Natural killer cell (primary cell): Measurements from ENCODE around the gene POLR3A. TPM values are rescaled to one million over a fixed set of nuclear protein-coding genes. Genes with fewer than 3 reads are reported as not detected.

Source experiments
- ATAC-seq, 3 donors: fragments of 150-1000 bp in 2 of 3; fragments of 200-7000 bp in 1 of 3; cut with Tn5 transposase; 1 replicate in 1 of 3; 2 replicates in 2 of 3; pipeline ENCODE4 v1.10.0; 2021; ENCODE audit warnings: mild to moderate bottlenecking in 2 of 3, moderate library complexity in 2 of 3
- DNase-seq, 2 donors: peaks; one replicate each; pipeline versions ENCODE4 v3.0.0 to v3.0.0-alpha.2; 2013 to 2021; ENCODE audit warnings: mixed read lengths in 1 of 2
- H3K27ac ChIP-seq: one replicate; pipeline ENCODE4 v1.5.1; 2013; ENCODE audit warnings: mild to moderate bottlenecking, low read length
- H3K27me3 ChIP-seq: one replicate; pipeline ENCODE4 v1.6.1; 2013; ENCODE audit warnings: low read length; ENCODE audit not compliant: control insufficient read depth, insufficient read depth
- H3K36me3 ChIP-seq: one replicate; pipeline ENCODE4 v1.6.1; 2013; ENCODE audit warnings: low read length; ENCODE audit not compliant: control insufficient read depth, insufficient read depth
- H3K4me1 ChIP-seq: one replicate; pipeline ENCODE4 v1.6.1; 2013; ENCODE audit warnings: low read length; ENCODE audit not compliant: control insufficient read depth, insufficient read depth
- H3K4me3 ChIP-seq: one replicate; pipeline ENCODE4 v1.5.1; 2013; ENCODE audit warnings: low read length
- H3K9me3 ChIP-seq: one replicate; pipeline ENCODE4 v1.6.1; 2013; ENCODE audit warnings: low read length; ENCODE audit not compliant: control insufficient read depth, insufficient read depth
- H3K27ac Mint-ChIP-seq, 2 donors: one replicate each; pipeline ENCODE4 v1.8.0; 2022; ENCODE audit warnings: mild to moderate bottlenecking in 2 of 2, mixed read lengths in 2 of 2, moderate library complexity in 1 of 2
- H3K27me3 Mint-ChIP-seq, 2 donors: one replicate each; pipeline ENCODE4 v1.8.0; 2022; ENCODE audit warnings: low read depth in 2 of 2, mixed read lengths in 2 of 2
- H3K36me3 Mint-ChIP-seq: one replicate; pipeline ENCODE4 v1.8.0; 2022; ENCODE audit warnings: mixed read lengths
- H3K4me1 Mint-ChIP-seq, 2 donors: one replicate each; pipeline ENCODE4 v1.8.0; 2022; ENCODE audit warnings: mixed read lengths in 2 of 2
- H3K4me3 Mint-ChIP-seq: one replicate; pipeline ENCODE4 v1.8.0; 2022; ENCODE audit warnings: mild to moderate bottlenecking, moderate library complexity, mixed read lengths
- H3K9me3 Mint-ChIP-seq, 2 donors: one replicate each; pipeline ENCODE4 v1.8.0; 2022; ENCODE audit warnings: mixed read lengths in 2 of 2
- WGBS: methylation state at CpG from one replicate; pipeline ENCODE4 v1.1.7; 2013; ENCODE audit warnings: missing lambda C conversion rate; ENCODE audit not compliant: insufficient coverage; 5-methylcytosine and 5-hydroxymethylcytosine counted together
- intact Hi-C: fragments of 100-400 bp; cut with micrococcal nuclease; formaldehyde crosslinking; loops from one replicate; pipeline ENCODE4 v1.14.2; 2022
- total RNA-seq, 4 donors: library from RNA; stranded (reverse); fragments of 120-200 nt in 1 of 4; gene quantifications; one replicate each; pipeline versions ENCODE4 v1.2.3 to v1.2.4, GENCODE V29; 2013 to 2022
- TF ChIP-seq, protein P1 (sequence below): fragments of 200-600 bp; IDR thresholded peaks from one replicate; pipeline ENCODE4 v1.8.0; 2022; ENCODE audit warnings: antibody characterized with exemption

POLR3A gene
- total RNA-seq, 3 donors from 2014 or later (not counting 1 experiment from before 2014, with no cell fraction given), result 15.6 to 21.0 (median 17.9) TPM

DNA sequence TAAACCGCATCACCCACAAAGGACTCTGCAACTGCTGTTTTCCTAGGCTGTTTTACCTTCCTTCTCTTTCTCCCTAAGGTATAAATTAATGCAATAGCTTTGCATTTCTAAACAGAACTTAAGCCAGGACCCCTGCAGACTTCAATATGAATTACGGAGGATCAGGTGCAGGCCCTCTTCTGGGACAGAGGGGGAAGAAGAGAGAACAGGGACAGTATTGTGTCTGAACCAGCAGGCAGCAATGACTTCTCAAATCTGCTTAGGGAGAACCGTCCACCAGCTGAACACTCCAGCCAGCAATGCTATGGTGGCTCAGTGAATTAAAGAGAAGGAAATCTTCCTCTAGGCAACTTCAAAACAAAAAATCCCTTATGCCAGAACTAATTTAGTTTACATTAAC is 35.7 kb downstream of the POLR3A start:
- peaks cover 51% of the 10 kb centered on the region for H3K36me3 ChIP-seq
- peaks cover 0 to 5% of the 10 kb centered on the region in 2 donors for H3K4me1 Mint-ChIP-seq
- H3K9me3 ChIP-seq, result no peaks in the 10 kb centered on the region
- DNase-seq, result no peak
- no peaks in the 10 kb centered on the region for H3K4me1 ChIP-seq
- H3K9me3 Mint-ChIP-seq, result no peaks in the 10 kb centered on the region
- H3K4me3 Mint-ChIP-seq, result no peak overlapping the region
- no peaks in the 10 kb centered on the region for H3K27me3 Mint-ChIP-seq
- H3K27me3 ChIP-seq, result no peaks in the 10 kb centered on the region
- WGBS, result 100% methylated on average over 3 of the region's 3 CpGs
- H3K27ac ChIP-seq, result no peak overlapping the region
- intact Hi-C loops, result no loop called here
- no peak overlapping the region for H3K27ac Mint-ChIP-seq
- no peak for ATAC-seq
- H3K4me3 ChIP-seq, result no peak overlapping the region
- TF ChIP-seq, protein P1, sequence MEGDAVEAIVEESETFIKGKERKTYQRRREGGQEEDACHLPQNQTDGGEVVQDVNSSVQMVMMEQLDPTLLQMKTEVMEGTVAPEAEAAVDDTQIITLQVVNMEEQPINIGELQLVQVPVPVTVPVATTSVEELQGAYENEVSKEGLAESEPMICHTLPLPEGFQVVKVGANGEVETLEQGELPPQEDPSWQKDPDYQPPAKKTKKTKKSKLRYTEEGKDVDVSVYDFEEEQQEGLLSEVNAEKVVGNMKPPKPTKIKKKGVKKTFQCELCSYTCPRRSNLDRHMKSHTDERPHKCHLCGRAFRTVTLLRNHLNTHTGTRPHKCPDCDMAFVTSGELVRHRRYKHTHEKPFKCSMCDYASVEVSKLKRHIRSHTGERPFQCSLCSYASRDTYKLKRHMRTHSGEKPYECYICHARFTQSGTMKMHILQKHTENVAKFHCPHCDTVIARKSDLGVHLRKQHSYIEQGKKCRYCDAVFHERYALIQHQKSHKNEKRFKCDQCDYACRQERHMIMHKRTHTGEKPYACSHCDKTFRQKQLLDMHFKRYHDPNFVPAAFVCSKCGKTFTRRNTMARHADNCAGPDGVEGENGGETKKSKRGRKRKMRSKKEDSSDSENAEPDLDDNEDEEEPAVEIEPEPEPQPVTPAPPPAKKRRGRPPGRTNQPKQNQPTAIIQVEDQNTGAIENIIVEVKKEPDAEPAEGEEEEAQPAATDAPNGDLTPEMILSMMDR, result no peak
- peaks cover 27% of the 10 kb centered on the region for H3K36me3 Mint-ChIP-seq

DNA sequence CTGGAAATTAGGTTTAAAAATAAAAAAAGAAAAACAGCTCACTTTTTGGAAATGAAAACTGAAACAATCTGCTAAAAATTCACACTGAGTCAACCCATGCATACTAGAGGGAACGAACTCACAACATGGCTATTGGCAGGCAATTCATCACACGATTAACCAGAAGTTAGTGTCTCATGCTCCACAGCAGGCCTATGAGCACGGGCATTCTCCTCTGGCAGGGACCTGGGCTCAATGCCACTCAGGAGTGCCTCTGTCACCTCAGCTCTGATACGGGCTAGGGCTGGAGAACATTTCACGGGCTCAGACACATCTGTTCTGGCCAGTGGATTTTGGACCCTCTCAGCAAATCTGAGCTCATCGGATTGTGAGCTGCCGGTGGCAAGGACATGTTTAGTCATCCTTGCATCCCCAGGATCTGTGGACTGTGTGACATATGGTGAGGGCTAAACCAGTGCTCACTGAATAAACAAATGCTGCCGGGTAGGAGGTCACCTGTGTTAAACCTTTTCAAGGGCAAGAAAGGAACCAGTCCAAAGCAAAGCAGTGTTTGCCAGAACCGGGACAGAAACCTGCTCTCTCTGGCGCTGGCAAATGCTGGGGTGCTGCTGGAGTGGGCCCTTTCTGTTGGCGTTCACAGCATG is 40.1 kb downstream of the POLR3A start:
- intact Hi-C loops, result no loop called here
- no peak overlapping the region for H3K4me3 ChIP-seq
- TF ChIP-seq, protein P1, result no peak
- H3K4me1 ChIP-seq, result no peaks in the 10 kb centered on the region
- Mint-ChIP-seq H3K27ac (no peak overlapping the region), H3K4me3 (no peak overlapping the region), H3K9me3 (no peaks in the 10 kb centered on the region), H3K4me1 (no peaks in the 10 kb centered on the region), H3K27me3 (no peaks in the 10 kb centered on the region), H3K36me3 (peaks cover 29% of the 10 kb centered on the region)
- ATAC-seq (no peak), DNase-seq (no peak)
- WGBS, result 93% methylated on average over 11 of the region's 11 CpGs
- peaks cover 87% of the 10 kb centered on the region for H3K36me3 ChIP-seq
- no peaks in the 10 kb centered on the region for H3K27me3 ChIP-seq
- no peak overlapping the region for H3K27ac ChIP-seq
- no peaks in the 10 kb centered on the region for H3K9me3 ChIP-seq

DNA sequence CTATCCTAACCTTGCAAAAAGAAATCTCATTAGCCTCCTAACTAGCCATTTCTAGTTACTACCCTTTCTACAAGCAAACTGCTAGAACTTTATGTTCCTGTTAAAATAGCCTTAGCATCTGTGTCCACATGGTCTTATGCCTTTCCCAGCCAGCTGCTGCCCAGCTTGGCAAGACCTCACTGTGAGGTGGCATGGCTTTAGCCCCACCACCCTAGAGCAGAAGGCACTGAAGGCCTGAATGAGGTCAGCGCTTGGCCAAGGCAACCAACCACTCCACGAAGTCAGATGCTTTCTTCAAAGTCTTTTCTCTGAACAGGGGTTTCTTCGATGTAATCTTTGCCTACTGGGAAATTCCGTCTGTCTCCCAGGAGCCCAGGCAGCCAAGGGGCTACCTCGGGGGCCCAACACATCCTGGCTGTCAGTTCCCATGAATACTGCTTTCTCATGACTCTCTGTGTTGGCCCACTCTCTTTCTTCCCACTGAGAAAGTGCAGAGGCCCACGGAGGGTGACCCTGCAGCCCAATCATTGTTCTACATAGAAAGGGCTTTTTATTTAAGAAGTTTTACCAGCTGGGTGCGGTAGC is 41.6 kb downstream of the POLR3A start:
- 95% methylated on average over 7 of the region's 7 CpGs for WGBS
- Histone ChIP-seq H3K36me3 (peaks cover 86% of the 10 kb centered on the region), H3K9me3 (no peaks in the 10 kb centered on the region), H3K27me3 (no peaks in the 10 kb centered on the region), H3K4me1 (no peaks in the 10 kb centered on the region), H3K4me3 (no peak overlapping the region), H3K27ac (no peak overlapping the region)
- Mint-ChIP-seq H3K9me3 (no peaks in the 10 kb centered on the region), H3K36me3 (peaks cover 28% of the 10 kb centered on the region), H3K4me3 (no peak overlapping the region), H3K27ac (no peak overlapping the region), H3K4me1 (no peaks in the 10 kb centered on the region), H3K27me3 (no peaks in the 10 kb centered on the region)
- TF ChIP-seq, protein P1, result no peak
- ATAC-seq, result no peak
- intact Hi-C loops, result no loop called here
- no peak for DNase-seq

DNA sequence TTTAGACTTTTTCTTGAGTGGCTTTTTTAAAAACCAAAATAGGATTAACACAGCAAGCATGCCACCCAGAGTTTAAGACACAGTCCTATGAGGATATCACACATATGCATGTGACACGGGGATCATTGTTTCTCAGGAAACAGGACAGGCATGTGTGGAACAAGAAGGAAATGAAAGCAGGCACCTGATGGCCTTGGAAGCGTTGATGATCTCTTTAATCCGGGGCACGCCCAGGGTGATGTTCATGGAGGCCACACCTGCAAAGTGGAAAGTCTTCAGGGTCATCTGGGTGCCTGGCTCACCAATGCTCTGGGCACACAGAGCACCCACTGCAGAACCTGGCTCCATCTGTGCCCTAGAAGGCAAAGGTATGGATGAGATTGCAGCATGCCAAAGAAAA is 44.3 kb downstream of the POLR3A start:
- H3K27ac ChIP-seq, result no peak overlapping the region
- H3K9me3 ChIP-seq, result no peaks in the 10 kb centered on the region
- Mint-ChIP-seq H3K27ac (no peak overlapping the region), H3K27me3 (no peaks in the 10 kb centered on the region), H3K4me1 (no peaks in the 10 kb centered on the region), H3K4me3 (no peak overlapping the region), H3K9me3 (no peaks in the 10 kb centered on the region), H3K36me3 (peaks cover 37% of the 10 kb centered on the region)
- no peaks in the 10 kb centered on the region for H3K4me1 ChIP-seq
- H3K4me3 ChIP-seq, result no peak overlapping the region
- DNase-seq, result no peak
- peaks cover 87% of the 10 kb centered on the region for H3K36me3 ChIP-seq
- H3K27me3 ChIP-seq, result no peaks in the 10 kb centered on the region
- intact Hi-C loops, result no loop called here
- no peak for ATAC-seq
- WGBS, result 93% methylated on average over 4 of the region's 4 CpGs
- TF ChIP-seq, protein P1, result no peak
